C4-2B (cell line): Measurements from ENCODE around the gene PHLPP1.

Source experiments
- CTCF ChIP-seq: fragments of 450-650 bp; conservative IDR thresholded peaks from 2 replicates; pipeline ENCODE4 v1.5.1; 2017; ENCODE audit warnings: mild to moderate bottlenecking
- ZFX ChIP-seq: fragments of 450-650 bp; IDR thresholded peaks from 2 replicates; pipeline ENCODE4 v1.6.1; 2017

GRCh38 chr18:62723666-62724281 lies 8.4 kb downstream of the PHLPP1 start:
- TF ChIP-seq CTCF (no peak), ZFX (no peak)
